DOHH2 (cell line): Measurements from ENCODE around the gene FARP2.
A peak's percentile ranks its signal among the peaks of the same experiment; 100 is the strongest.

ENCODE experiments used
- H3F3A ChIP-seq: fragments of 200-600 bp; sonication (generic), shearing (Covaris generic); 2 replicates; pipeline ENCODE4 v1.6.0; 2016; ENCODE audit warnings: antibody characterized with exemption, mild to moderate bottlenecking; ENCODE audit not compliant: control insufficient read depth, insufficient read depth
- H3K27ac ChIP-seq: fragments of 200-600 bp; sonication (generic); 2 replicates; pipeline ENCODE4 v1.5.1; 2014; ENCODE audit warnings: low read depth, mild to moderate bottlenecking, low read length, moderate library complexity
- H3K27me3 ChIP-seq: fragments of 200-600 bp; sonication (generic); 2 replicates; pipeline ENCODE4 v1.6.1; 2014; ENCODE audit warnings: mild to moderate bottlenecking, low read length, mixed read lengths; ENCODE audit not compliant: control insufficient read depth
- H3K36me3 ChIP-seq: fragments of 200-600 bp; sonication (generic); 2 replicates; pipeline ENCODE4 v1.6.1; 2014; ENCODE audit warnings: mild to moderate bottlenecking, low read length, moderate library complexity, mixed read lengths; ENCODE audit not compliant: control insufficient read depth
- H3K4me1 ChIP-seq: fragments of 200-600 bp; sonication (generic); 2 replicates; pipeline ENCODE4 v1.6.1; 2014; ENCODE audit warnings: mild to moderate bottlenecking, low read length, mixed read lengths; ENCODE audit not compliant: control insufficient read depth
- H3K4me2 ChIP-seq: fragments of 200-600 bp; sonication (generic); 2 replicates; pipeline ENCODE4 v1.6.0; 2014; ENCODE audit warnings: mild to moderate bottlenecking, low read length, moderate library complexity
- H3K4me3 ChIP-seq: fragments of 200-600 bp; sonication (generic); 2 replicates; pipeline ENCODE4 v1.5.1; 2014; ENCODE audit warnings: mild to moderate bottlenecking, low read length, mixed read lengths
- H3K79me2 ChIP-seq: fragments of 200-600 bp; sonication (generic); 2 replicates; pipeline ENCODE4 v1.6.1; 2014; ENCODE audit warnings: mild to moderate bottlenecking, low read length, mixed read lengths; ENCODE audit not compliant: control insufficient read depth
- H3K9me2 ChIP-seq: fragments of 200-600 bp; sonication (generic); replicated peaks from 2 replicates; pipeline ENCODE4 v1.6.1; 2014; ENCODE audit warnings: mild to moderate bottlenecking, low read length, mixed read lengths; ENCODE audit not compliant: control insufficient read depth
- H3K9me3 ChIP-seq: fragments of 200-600 bp; sonication (generic); 2 replicates; pipeline ENCODE4 v1.6.1; 2014; ENCODE audit warnings: antibody characterized with exemption, low read length, mixed read lengths; ENCODE audit not compliant: control insufficient read depth, insufficient read depth
- H4K20me1 ChIP-seq: fragments of 200-600 bp; sonication (generic); 2 replicates; pipeline ENCODE4 v1.6.0; 2014; ENCODE audit warnings: low read depth, mild to moderate bottlenecking, antibody characterized with exemption, low read length, moderate library complexity; ENCODE audit not compliant: control insufficient read depth, insufficient read depth
- CTCF ChIP-seq: fragments of 200-600 bp; sonication (generic); IDR thresholded peaks from one replicate; pipeline ENCODE4 v1.5.1; 2014; ENCODE audit warnings: antibody characterized with exemption, mild to moderate bottlenecking, low read depth, low read length; ENCODE audit not compliant: poor library complexity, severe bottlenecking
- EZH2phosphoT487 ChIP-seq: fragments of 200-600 bp; sonication (generic); IDR thresholded peaks from 2 replicates; pipeline ENCODE4 v1.6.1; 2017; ENCODE audit warnings: borderline replicate concordance, mild to moderate bottlenecking, antibody characterized with exemption, low read length, moderate library complexity, mixed read lengths

FARP2 gene

GRCh38 chr2:241355983-241356870 lies at the start of gene FARP2:
TSS of gene FARP2 (plus strand) at chr2:241356285. CDS start at chr2:241373108, 16,823 bp downstream.
- Histone ChIP-seq H3K79me2 (peaks cover 51% of the 10 kb centered on the region), H3K36me3 (peaks cover 59% of the 10 kb centered on the region), H3K9me2 (no peaks in the 10 kb centered on the region), H3K4me2 (peak within 1 kb of the TSS; percentile 85), H3K9me3 (no peaks in the 10 kb centered on the region), H3K4me1 (peaks cover 52% of the 10 kb centered on the region), H3K27ac (peak within 1 kb of the TSS; percentile 38), H3F3A (peaks cover 40% of the 10 kb centered on the region), H4K20me1 (peaks cover 23% of the 10 kb centered on the region), H3K4me3 (peak within 1 kb of the TSS; percentile 99), H3K27me3 (no peaks in the 10 kb centered on the region)
- TF ChIP-seq EZH2phosphoT487, result no peak
- peak; percentile 8 for TF ChIP-seq CTCF

GRCh38 chr2:241307055-241307454 lies 49.0 kb upstream of the FARP2 start:
- no peak overlapping the region for H3K4me3 ChIP-seq
- H3K4me1 ChIP-seq, result peaks cover 88% of the 10 kb centered on the region
- no peaks in the 10 kb centered on the region for H3K27me3 ChIP-seq
- no peak overlapping the region; the same call in 1 of the 2 replicates for H3K4me2 ChIP-seq
- no peaks in the 10 kb centered on the region for H3K9me2 ChIP-seq
- H3K36me3 ChIP-seq, result peaks cover 10% of the 10 kb centered on the region
- peaks cover 100% of the 10 kb centered on the region for H3K79me2 ChIP-seq
- H3K9me3 ChIP-seq, result no peaks in the 10 kb centered on the region
- no peak for TF ChIP-seq CTCF
- no peak for TF ChIP-seq EZH2phosphoT487
- H4K20me1 ChIP-seq, result peaks cover 31% of the 10 kb centered on the region; the same call in 1 of the 2 replicates
- peaks cover 16% of the 10 kb centered on the region for H3F3A ChIP-seq
- H3K27ac ChIP-seq, result no peak overlapping the region

GRCh38 chr2:241308267-241308666 lies 47.8 kb upstream of the FARP2 start:
- Histone ChIP-seq H3K79me2 (peaks cover 100% of the 10 kb centered on the region), H3F3A (peaks cover 21% of the 10 kb centered on the region), H3K27ac (no peak overlapping the region), H3K36me3 (peaks cover 10% of the 10 kb centered on the region), H3K27me3 (no peaks in the 10 kb centered on the region), H3K4me2 (no peak overlapping the region), H4K20me1 (peaks cover 30% of the 10 kb centered on the region), H3K4me3 (no peak overlapping the region), H3K9me2 (no peaks in the 10 kb centered on the region), H3K4me1 (peaks cover 93% of the 10 kb centered on the region), H3K9me3 (no peaks in the 10 kb centered on the region)
- TF ChIP-seq CTCF (no peak), EZH2phosphoT487 (no peak)
